ENCODE measurements around the gene SLC4A5.

DNA sequence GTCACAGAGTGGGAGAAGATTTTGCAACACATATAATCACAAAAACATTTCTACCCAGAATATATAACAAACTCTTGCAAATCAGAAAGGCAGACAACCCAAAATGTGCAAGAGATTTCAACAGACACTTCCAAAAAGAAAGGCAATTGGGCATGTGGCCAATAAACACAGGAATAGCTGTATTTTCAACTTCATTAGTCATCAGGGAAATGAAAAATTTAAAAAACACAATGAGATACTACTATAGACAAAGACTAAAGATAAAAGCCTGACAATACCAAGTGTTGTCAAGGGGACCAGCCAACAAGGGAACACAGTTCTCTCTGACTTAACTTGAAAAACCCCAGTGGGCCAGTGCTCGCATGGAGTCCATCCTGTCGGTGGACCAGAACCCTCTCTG is 104.3 kb downstream of the SLC4A5 start:
- TF ChIP-seq, protein P1, sequence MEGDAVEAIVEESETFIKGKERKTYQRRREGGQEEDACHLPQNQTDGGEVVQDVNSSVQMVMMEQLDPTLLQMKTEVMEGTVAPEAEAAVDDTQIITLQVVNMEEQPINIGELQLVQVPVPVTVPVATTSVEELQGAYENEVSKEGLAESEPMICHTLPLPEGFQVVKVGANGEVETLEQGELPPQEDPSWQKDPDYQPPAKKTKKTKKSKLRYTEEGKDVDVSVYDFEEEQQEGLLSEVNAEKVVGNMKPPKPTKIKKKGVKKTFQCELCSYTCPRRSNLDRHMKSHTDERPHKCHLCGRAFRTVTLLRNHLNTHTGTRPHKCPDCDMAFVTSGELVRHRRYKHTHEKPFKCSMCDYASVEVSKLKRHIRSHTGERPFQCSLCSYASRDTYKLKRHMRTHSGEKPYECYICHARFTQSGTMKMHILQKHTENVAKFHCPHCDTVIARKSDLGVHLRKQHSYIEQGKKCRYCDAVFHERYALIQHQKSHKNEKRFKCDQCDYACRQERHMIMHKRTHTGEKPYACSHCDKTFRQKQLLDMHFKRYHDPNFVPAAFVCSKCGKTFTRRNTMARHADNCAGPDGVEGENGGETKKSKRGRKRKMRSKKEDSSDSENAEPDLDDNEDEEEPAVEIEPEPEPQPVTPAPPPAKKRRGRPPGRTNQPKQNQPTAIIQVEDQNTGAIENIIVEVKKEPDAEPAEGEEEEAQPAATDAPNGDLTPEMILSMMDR (conservative IDR thresholded peaks at IDR 0.05): no peak
- no peak for TF ChIP-seq ZFX (IDR thresholded peaks at IDR 0.05)
